OCI-LY1 (cell line): ENCODE data around the gene IL21R.

Experiments
- H2AFZ ChIP-seq: fragments of 200-600 bp; sonication (generic), shearing (Covaris generic); 2 replicates; pipeline ENCODE4 v1.6.0; 2014; ENCODE audit warnings: antibody characterized with exemption, mild to moderate bottlenecking, low read length
- H3F3A ChIP-seq: fragments of 200-600 bp; sonication (generic), shearing (Covaris generic); 2 replicates; pipeline ENCODE4 v1.6.0; 2014; ENCODE audit warnings: mild to moderate bottlenecking, antibody characterized with exemption, low read length, moderate library complexity; ENCODE audit not compliant: insufficient read depth
- H3K27ac ChIP-seq: fragments of 200-600 bp; sonication (generic); 2 replicates; pipeline ENCODE4 v1.5.1; 2014; ENCODE audit warnings: low read length, mixed run types, mild to moderate bottlenecking, low read depth; ENCODE audit not compliant: poor library complexity, severe bottlenecking
- H3K27me3 ChIP-seq: fragments of 200-600 bp; sonication (generic); 2 replicates; pipeline ENCODE4 v1.6.0; 2014; ENCODE audit warnings: antibody characterized with exemption, mild to moderate bottlenecking, low read length, moderate library complexity; ENCODE audit not compliant: insufficient read depth
- H3K36me3 ChIP-seq: fragments of 200-600 bp; sonication (generic); 2 replicates; pipeline ENCODE4 v1.6.1; 2014; ENCODE audit warnings: mild to moderate bottlenecking, antibody characterized with exemption, low read length, moderate library complexity, mixed read lengths; ENCODE audit not compliant: insufficient read depth
- H3K4me1 ChIP-seq: fragments of 200-600 bp; sonication (generic); 2 replicates; pipeline ENCODE4 v1.5.1; 2014; ENCODE audit warnings: mild to moderate bottlenecking, low read length, moderate library complexity; ENCODE audit not compliant: insufficient read depth, severe bottlenecking
- H3K4me2 ChIP-seq: fragments of 200-600 bp; sonication (generic), shearing (Covaris generic); 2 replicates; pipeline ENCODE4 v1.6.1; 2014; ENCODE audit warnings: low read length
- H3K4me3 ChIP-seq: fragments of 200-600 bp; sonication (generic); 2 replicates; pipeline ENCODE4 v1.5.1; 2014; ENCODE audit warnings: low read length, low read depth, mild to moderate bottlenecking, mixed read lengths; ENCODE audit not compliant: poor library complexity, severe bottlenecking
- H3K79me2 ChIP-seq: fragments of 200-600 bp; shearing (Covaris generic); 2 replicates; pipeline ENCODE4 v1.6.1; 2016; ENCODE audit warnings: mixed run types, low read length, mixed read lengths; ENCODE audit not compliant: insufficient read depth
- H3K9ac ChIP-seq: fragments of 200-600 bp; sonication (generic), shearing (Covaris generic); 2 replicates; pipeline ENCODE4 v1.6.1; 2014; ENCODE audit warnings: mild to moderate bottlenecking, low read length, mixed read lengths
- H3K9me2 ChIP-seq: fragments of 200-600 bp; sonication (generic), shearing (Covaris generic); 2 replicates; pipeline ENCODE4 v1.6.1; 2014; ENCODE audit warnings: low read depth, mild to moderate bottlenecking, low read length, mixed read lengths
- H3K9me3 ChIP-seq: fragments of 200-600 bp; shearing (Covaris generic); 2 replicates; pipeline ENCODE4 v1.6.1; 2014; ENCODE audit warnings: low read length, mixed read lengths
- H4K20me1 ChIP-seq: fragments of 200-600 bp; sonication (generic), shearing (Covaris generic); 2 replicates; pipeline ENCODE4 v1.6.0; 2016; ENCODE audit warnings: mild to moderate bottlenecking, low read length; ENCODE audit not compliant: insufficient read depth
- EZH2 ChIP-seq: fragments of 200-600 bp; sonication (generic), shearing (Covaris generic); IDR thresholded peaks from 2 replicates; pipeline ENCODE4 v1.8.0; 2017; ENCODE audit warnings: borderline replicate concordance, mixed run types, mild to moderate bottlenecking, antibody characterized with exemption, low read length, moderate library complexity, mixed read lengths
- TF ChIP-seq, protein P1 (sequence below): fragments of 200-600 bp; sonication (generic), shearing (Covaris generic); IDR thresholded peaks from 2 replicates; pipeline ENCODE4 v1.5.1; 2017; ENCODE audit warnings: mild to moderate bottlenecking, antibody characterized with exemption, low read length, moderate library complexity, mixed read lengths

IL21R gene

DNA sequence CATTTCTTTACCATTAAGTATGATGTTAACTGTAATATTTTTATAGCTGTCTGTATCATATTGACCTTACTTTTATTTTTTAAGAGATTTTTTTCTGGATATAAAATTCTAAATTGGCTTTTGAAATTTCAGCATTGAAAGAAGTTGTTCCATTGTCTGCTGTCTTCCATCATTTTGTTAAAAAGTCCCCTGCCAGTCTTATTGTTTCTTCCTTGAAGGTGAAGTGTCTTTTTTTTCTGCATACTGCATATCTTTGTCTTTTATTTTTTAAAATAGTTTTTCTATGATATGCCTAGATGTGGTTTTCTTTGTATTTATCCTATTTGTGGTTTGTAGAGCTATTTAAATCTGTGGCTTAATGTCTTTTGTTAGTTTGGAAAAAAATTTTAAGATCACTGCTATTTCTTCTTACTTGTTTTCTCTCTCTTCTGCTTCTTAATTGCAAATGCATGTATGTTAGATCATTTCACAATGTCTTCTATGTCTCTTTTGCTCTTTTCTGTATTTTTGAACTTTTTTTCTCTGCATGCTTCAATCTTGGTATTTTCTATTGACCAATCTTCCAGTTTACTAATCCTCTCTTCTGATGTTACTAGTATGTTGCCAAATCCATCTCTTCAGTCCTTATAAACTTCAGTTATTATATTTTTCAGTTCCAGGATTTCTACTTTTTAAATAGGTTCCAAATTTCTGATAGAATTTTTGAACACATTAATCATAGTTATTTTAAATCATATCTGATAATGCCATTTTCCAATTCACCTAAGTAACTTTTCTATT is 20.2 kb downstream of the IL21R start:
- H3K9ac ChIP-seq: no peak overlapping the region
- no peaks in the 10 kb centered on the region for H3K36me3 ChIP-seq
- no peak overlapping the region for H3K4me3 ChIP-seq
- peaks cover 11% of the 10 kb centered on the region for H3K4me1 ChIP-seq
- H3K9me2 ChIP-seq: no peaks in the 10 kb centered on the region
- H3K9me3 ChIP-seq: peaks cover 19% of the 10 kb centered on the region
- no peak overlapping the region for H3K27ac ChIP-seq
- no peak overlapping the region for H3K4me2 ChIP-seq
- H2AFZ ChIP-seq: no peak overlapping the region
- no peaks in the 10 kb centered on the region for H3F3A ChIP-seq
- no peaks in the 10 kb centered on the region for H4K20me1 ChIP-seq
- H3K79me2 ChIP-seq: no peaks in the 10 kb centered on the region
- no peaks in the 10 kb centered on the region for H3K27me3 ChIP-seq
- TF ChIP-seq, protein P1, sequence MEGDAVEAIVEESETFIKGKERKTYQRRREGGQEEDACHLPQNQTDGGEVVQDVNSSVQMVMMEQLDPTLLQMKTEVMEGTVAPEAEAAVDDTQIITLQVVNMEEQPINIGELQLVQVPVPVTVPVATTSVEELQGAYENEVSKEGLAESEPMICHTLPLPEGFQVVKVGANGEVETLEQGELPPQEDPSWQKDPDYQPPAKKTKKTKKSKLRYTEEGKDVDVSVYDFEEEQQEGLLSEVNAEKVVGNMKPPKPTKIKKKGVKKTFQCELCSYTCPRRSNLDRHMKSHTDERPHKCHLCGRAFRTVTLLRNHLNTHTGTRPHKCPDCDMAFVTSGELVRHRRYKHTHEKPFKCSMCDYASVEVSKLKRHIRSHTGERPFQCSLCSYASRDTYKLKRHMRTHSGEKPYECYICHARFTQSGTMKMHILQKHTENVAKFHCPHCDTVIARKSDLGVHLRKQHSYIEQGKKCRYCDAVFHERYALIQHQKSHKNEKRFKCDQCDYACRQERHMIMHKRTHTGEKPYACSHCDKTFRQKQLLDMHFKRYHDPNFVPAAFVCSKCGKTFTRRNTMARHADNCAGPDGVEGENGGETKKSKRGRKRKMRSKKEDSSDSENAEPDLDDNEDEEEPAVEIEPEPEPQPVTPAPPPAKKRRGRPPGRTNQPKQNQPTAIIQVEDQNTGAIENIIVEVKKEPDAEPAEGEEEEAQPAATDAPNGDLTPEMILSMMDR: no peak
- TF ChIP-seq EZH2: no peak

DNA sequence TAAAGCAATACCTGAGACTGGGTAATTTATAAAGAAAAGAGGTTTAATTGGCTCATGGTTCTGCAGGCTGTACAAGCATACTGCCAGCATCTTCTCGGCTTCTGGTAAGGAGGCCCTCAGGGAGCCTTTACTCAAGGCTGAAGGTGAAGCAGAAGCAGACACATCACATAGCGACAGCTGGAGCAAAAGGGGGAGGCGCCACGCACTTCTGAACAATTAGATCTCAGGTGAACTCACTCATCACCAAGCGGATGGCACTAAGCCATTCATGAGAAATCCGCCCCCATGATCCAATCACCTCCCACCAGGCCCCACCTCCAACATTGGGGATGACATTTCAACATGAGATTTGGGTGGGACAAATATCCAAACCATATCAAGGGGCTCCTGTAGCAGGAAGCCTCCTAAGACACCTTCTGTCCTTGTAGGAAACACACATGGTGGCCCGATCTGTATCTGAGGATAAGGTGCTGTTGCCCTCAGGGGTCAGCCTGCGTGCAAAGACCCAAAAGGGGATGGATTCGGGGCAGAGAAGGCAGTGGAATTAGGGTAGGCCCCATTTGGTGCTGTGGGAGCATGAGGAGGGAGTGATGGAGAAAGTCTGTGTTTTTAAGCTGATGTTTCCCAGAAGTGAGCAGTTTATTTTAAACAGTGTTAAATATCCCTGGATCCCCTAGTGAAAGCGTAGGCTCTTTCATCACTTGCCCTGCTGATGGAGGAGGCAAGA is 23.0 kb downstream of the IL21R start:
- Histone ChIP-seq H3K4me1 (peaks cover 11% of the 10 kb centered on the region), H3K9ac (no peak overlapping the region), H4K20me1 (no peaks in the 10 kb centered on the region), H3K36me3 (no peaks in the 10 kb centered on the region), H3K27me3 (no peaks in the 10 kb centered on the region), H3K27ac (no peak overlapping the region), H2AFZ (no peak overlapping the region), H3K4me2 (no peak overlapping the region), H3K79me2 (no peaks in the 10 kb centered on the region), H3K9me2 (no peaks in the 10 kb centered on the region), H3K4me3 (no peak overlapping the region), H3F3A (no peaks in the 10 kb centered on the region), H3K9me3 (peaks cover 19% of the 10 kb centered on the region)
- TF ChIP-seq, protein P1: no peak
- no peak for TF ChIP-seq EZH2

DNA sequence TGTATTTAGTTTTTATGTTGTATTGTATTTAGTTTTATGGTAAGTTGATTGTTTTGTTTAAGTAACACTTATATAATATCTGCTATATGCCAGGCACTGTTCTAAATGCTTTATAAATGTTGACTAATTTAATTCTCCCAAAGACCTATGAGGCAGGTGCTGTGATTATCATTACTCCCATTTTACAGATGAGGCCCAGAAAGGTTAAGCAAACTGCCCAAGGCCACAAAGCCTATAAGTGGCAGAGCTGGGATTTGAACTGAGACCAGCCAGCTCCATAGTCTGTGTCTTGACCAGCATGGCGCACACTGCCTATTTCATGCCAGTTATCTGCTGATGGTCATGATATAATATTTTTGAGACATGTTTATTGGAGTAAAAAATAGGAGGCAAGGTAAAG is 24.0 kb downstream of the IL21R start:
- H2AFZ ChIP-seq: no peak overlapping the region
- no peaks in the 10 kb centered on the region for H3F3A ChIP-seq
- no peaks in the 10 kb centered on the region for H4K20me1 ChIP-seq
- peaks cover 11% of the 10 kb centered on the region for H3K4me1 ChIP-seq
- no peak overlapping the region for H3K4me2 ChIP-seq
- H3K36me3 ChIP-seq: no peaks in the 10 kb centered on the region
- peaks cover 19% of the 10 kb centered on the region for H3K9me3 ChIP-seq
- no peaks in the 10 kb centered on the region for H3K79me2 ChIP-seq
- no peak overlapping the region for H3K9ac ChIP-seq
- no peak overlapping the region for H3K4me3 ChIP-seq
- no peaks in the 10 kb centered on the region for H3K27me3 ChIP-seq
- no peaks in the 10 kb centered on the region for H3K9me2 ChIP-seq
- H3K27ac ChIP-seq: no peak overlapping the region
- TF ChIP-seq EZH2: no peak
- TF ChIP-seq, protein P1: no peak
